GM18498 (cell line): ENCODE data around the gene ANKRD33B.
A peak's percentile ranks its signal among the peaks of the same experiment; 100 is the strongest.
"Not testable (repeated sequence)": the region's sequence is repeated elsewhere in the genome, so short reads cannot be mapped to it uniquely, and the experiment has no call there.

Experiments used
- ATAC-seq: cut with Tn5 transposase; IDR thresholded peaks from one replicate; pipeline ENCODE4 v1.9.1; 2021; ENCODE audit warnings: mild to moderate bottlenecking, moderate library complexity; ENCODE audit not compliant: unreplicated experiment

The ANKRD33B gene

DNA sequence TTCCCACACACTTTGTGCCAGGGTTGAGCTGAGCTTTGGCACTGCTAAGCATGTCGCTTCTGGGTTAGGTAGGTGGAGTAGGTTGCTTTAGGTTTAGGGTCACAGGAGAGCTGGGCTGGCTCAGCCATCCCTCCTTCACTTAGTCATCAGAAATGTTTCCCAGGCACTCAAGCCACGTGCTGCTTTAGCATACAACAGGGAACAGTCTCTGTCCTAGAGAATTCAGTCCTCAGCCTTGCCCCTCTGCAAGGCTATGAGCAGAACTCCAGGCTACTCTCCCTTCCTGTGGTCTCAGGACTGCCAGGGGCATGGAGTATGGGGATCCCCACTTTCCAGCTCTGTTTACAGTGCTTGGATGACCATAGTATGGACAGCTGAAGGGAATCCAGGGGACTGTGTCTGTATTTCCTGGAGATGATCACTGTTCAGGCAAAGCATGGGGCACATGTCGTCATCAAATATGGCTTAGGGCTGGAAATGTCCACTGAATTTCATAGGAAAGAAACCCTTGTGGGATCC, 7.5 kb upstream of the ANKRD33B start:
- ATAC-seq: no peak

DNA sequence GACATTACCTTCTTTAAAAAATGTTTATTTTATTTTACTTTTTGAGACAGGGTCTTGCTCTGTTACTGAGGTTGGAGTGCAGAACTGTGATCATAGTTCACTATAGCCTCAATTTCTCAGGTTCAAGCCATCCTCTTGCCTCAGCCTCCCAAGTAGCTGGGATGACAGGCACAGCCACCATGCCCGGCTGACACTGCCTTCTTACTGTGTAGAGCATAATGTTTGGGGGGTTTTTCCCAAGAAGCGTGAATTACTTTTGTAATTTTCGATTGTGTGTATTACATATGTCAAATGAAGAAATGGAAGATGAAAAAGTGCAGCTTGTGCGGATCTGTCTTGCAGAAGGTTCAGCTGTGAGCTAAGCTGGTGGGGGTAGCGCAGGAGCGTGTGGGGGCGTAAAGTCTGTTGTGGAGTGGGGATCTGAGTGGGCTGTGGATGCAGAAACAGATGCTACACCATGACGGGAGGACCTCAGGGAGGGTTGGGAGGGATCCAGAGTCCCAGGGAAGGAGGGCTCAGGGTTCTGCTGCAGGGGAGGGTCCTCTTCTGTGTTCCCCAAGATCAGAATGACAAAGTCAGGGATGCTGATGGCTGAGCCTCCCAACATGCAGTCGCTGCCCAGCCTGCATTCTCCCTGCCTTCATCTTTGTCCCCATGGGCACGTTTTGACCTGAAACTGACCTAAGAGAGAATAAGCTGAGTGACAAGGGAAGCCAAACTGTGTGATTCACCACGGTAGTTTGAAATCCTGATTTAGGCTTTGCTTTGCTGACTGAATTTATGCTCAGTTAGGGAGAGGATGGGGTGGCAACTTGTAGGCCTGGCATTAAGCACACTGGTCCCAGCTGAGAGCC, 6.8 kb upstream of the ANKRD33B start:
- no peak for ATAC-seq

DNA sequence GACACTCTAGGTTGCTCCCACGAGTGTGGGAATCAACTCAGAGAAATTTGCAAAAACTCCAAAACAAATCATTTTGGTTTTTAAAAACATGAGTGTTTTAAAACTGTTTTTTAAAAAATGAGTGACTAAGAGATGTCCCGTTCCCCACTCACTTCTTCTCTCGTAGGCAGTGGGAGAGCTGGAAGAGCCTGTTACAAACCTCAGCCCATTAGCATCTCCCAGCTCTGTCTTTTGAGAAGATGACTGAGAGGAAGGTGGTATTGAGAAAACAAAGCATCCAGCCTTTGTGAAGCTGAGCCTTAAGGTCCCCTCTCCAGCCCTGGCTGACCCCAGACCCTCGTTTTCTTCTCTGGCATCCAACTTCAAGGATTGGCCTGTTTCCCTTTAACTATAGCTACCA, 4.7 kb upstream of the ANKRD33B start:
- no peak for ATAC-seq

DNA sequence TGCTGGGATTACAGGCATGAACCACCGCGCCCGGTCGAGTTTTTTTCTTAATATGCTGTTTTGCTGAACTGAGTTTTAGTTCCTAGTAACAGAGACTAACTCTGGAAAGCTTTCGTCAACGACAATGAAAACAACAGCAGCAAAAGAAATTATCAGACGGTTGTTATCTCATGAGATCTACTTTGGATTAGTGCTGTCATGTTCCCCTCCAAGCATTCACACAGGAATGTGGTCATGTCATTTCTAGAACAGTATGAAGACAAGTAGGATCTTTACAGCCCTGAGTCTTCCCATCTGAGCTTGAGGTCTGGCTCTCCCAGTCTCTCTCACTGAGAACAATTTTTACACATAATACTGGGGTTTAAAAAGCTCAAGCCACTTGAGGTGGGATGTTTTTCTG, 4.0 kb upstream of the ANKRD33B start:
- ATAC-seq: no peak

DNA sequence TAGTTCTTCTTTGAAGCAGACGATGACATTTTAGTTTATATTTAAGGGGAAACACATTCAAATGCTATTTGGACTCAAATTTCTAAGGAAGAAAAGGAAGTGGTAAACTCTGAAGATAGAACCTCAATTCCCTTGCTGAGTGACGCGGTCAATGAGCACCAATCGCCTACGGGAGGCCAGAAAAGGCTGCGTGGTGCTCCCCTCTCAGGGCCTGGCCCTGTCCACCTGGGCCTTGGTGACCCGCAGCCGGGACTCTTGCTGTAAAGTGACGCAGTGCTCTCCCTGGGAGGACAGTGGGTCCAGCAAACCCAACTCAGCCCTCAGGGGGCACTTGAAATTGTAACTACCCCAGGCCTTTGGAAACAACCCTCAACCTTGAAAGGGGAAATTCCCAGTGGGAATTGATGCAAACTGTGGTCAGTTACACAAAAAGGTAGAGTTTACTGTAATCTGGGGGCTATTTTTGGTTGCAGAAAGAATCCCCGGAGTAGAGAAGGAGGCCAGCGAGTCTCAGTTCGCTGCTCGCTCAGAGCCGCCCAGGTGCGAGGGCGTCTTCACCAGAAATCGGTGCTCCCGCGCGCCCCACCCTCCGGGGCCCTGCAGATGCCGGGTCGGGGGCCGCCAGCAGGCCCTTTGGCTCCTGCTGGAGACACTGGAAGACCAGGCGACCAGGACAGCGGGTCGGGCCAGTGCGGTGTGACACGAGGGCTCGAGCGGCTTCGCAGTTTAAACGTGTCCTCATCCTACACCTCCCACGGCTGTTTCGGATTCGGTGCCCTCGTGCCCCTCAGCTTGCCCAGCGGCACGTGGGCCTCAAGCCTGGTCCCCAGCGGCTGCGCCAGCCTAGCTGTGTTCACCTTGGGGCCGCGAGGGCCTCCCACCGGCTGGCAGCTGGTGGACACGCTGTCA, 1.4 kb upstream of the ANKRD33B start:
- ATAC-seq: no peak

DNA sequence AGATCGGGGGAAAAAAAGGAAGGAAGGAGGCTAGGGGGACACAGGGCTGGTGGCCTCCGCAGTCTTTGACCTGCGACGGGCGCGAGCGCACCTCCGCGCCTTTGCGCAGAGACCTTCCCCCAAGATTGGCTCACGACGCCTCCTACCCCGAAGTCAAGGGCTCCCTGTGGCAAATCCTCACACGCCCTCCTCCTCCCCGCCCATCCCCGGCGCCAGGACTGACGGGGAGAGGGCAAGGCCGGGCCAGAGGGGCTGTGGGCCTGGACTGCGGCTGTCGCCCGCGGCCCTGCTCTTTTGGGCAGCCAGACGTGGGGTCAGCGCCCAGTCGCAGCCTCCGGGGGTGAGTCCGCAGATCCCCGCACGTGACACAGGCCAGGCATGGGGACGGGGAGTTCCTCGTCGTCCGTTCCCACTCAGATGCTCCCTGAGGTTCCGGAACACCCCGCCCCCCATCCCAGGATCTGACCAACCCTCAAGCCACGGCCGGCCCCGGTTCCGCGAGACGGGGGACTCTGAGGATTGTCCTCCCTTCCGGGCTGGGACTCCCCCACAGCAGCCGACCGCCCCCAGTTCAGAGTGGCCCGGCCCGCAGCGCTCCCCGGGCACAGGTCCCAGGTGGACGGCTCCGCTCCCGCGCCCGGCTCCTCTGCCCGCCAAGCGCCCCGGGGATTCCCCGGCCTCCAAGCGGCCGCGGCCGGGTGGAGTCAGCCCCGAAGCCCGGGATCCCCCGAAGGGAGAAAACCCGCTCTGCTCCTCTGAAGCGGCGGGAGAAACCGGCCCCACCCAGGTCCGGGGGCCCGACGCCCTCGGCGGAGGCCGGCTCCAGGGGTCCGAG, 543 bp upstream of the ANKRD33B start:
- peak; percentile 33 for ATAC-seq

DNA sequence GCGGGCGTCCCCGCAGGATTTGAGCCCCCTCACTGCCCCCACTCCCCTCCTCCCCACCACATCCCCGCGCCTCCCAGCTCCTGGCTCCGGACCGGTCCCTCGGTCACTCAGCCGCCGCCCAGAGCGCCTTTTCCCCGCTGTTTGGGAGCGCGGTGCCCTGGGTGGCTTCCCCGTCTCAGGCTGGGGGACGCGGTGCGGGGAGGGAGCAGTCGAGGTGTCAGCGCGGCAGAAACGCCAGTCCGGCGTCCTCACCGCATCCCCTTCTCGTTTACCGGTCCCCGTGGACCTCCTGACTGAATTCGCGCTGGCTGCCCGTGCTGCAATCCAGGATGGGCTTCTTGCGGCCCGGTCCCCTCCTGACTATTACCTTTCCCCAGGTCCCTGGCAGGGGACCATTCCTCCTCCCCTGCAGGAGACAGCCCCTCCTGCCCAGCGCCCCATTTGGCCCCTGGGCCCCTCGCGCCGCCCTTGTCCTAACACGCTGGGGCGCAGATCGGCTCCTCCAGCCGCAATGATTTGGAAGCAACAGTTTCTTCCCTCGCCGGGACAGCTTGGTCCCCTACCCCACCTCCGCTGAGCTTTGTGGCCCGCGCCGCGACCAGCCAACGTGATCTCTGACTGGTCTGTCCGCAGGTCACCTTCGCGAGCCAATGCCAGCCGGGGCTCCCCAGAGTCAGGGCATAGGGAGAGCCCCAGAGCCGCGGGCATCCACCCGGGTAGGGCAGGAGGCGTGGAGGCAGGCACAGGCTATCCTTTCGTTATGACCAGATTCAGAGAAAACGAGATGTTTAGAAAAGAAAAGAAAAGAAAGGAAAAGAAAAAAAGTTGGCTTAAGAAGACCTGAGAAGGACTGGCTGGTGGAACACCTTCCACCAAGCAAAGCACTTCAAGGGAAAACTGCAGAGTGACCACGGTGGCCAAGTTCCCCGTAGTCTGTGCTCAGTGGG, 1.2 kb downstream of the ANKRD33B start:
- peak; percentile 2 for ATAC-seq

DNA sequence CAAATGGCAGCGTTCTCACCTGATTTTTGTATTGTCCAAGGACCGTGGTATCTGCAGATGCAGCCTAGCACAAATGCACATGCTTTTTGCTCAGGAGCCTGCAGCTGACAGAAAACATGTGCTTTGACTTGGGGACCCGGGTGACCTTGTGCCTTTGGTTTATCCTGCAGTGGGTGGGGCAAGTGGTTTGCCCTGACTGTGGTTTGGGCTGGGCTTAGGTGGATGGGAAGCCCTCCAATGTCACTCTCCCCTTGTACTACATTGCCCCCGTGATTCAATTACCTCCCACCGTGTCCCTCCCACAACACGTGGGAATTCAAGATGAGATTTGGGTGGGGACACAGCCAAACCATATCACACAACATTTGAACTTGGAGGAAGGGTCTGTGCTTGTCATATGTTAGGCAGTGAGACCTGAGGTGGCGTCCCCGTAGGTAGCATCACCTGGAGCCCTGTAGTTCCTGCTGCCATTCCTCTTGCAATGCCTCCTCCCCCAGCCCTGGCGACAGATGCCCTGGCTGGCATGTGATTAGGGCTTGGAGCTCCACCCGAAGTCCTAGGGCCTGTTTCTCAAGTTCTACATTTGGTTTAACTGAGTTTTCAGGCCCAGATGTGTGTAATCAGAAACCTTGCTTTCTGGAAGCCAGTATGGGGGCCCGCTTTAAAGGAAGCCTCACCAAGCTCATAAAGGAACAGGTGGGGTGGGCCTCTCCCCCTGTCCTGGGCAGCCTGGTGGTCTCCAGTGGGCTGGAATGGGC, 2.1 kb downstream of the ANKRD33B start:
- ATAC-seq: no peak

DNA sequence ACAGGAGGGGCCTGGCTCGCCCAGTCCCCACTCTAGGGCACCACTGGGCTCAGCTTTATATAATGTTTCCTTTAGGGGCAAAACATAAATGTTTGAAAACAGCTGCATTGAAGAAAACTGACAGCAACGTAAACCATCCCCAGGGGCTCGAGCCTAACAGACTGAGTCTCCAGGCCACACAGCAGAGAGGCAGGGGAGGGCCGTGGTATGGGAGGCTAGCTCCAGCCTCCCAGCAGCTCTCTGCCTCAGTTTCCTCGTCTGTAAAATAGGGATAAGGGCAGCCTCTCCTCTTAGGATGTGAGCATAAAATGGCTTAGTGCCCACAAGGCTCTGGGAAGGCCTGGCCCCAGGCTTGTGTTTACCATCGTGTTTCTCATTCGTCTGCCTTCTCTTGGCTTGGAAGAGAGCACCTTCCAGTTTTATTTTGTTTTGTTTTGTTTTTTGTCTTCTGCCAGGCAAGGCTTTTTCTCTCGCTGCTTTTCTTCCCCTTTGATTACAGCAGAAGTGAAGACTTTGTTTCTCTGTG, 2.7 kb downstream of the ANKRD33B start:
- ATAC-seq: no peak

DNA sequence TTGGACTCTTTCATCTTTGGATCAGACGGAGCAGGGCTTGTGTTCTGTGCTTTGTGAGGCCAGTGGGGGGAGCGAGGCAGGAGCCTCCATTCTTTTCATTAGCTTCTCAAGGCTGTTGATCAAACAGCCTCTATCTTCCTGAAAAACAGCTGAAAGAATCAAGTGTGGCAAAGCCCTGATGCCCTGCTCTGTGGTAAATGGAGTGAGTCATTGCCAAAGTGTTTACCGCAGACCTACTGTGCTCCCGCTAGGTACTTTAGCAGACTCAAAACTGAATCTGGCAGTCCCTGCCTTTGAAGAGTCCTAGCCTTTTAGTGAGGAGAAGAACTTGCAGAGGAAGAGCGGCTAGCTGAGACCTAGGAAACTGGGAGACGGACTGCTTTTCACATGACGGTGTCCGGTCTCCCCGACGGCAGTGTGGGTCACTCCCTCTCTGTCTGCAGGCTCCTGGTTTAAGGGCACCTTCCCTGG, 3.3 kb downstream of the ANKRD33B start:
- no peak for ATAC-seq

DNA sequence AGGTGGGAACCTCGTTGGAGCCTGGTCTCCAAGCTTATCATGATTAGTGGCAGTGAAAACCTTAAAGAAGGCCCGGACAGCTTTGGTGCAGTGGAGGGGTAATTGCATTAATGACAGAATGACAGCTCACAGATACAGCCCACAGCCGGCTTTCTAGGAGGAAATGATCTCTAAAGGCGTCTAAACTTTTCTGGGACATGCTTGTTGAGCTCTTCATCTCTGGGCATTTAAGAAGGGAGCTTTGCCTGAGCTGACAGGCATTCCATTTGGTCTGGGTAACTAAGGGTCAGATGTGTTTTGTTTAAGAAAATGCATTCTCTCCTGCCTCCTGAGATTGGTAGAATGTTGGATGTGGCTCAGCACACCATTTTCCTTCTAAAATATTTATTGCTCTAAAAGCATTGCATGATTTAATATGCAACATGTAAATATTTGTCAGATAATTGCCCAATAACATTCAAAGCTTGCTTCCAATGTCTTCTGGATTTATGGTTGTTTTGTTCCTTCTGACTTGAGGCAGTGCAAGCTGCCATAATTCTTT, 4.0 kb downstream of the ANKRD33B start:
- ATAC-seq: no peak

DNA sequence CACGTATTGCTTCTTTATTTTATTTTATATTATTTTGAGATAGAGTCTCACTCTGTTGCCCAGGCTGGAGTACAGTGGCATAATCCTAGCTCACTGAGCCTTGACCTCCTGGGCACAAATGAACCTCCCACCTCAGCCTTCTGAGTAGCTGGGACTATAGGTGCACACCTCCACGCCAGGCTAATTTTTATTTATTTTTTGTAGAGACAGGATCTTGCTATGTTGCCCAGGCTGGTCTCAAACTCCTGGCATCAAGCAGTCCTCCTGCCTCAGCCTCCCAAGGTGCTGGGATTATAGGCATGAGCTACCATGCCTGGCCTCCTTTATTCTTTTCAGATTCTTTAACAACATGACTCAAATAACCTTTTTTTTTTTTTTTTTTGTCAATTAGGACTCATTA, 6.7 kb downstream of the ANKRD33B start:
- not testable (repeated sequence) for ATAC-seq

DNA sequence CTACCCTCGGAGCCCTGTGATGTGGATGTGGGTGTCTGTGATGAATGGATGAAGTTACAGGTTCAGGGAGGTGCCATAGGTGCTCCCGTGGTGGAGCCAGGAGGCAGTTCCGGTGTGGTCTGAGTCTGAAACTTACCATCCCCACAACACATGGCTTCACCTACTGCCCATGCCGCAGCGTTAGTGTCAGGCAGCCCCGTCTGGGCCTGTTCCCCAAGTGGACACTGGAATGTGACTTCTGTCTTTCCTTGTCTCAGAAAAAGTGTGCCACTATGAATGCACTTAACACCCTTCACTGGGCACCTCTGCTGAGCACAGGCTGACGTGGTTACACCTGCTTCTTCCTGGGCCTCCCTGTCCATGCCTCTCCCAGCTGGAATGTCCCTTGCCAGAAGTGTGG, 8.6 kb downstream of the ANKRD33B start:
- ATAC-seq: no peak

DNA sequence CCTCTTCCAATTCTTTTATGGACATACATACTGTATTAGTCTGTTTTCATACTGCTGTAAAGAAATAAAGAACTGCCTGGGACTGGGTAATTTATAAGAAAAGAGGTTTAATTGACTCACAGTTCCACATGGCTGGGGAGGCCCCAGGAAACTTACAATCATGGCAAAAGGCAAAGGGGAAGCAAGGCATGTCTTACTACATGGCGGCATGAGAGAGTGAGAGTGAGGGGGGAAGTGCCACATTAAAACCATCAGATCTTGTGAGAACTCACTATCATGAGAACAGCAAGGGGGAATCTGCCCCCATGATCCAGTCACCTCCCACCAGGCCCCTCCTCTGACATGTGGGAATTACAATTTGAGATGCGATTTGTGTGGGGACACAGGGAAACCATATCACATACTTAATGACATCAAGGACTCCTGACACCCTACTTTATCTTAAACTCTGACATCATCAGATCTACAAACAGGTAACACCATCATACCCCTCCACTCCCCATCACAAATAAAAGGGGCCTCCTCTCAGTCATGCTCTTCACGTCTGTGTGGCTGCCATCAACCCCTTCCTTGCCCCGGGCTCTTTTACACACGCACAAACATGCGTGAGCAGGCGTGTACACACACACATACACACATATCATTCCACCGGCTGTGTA, 9.7 kb downstream of the ANKRD33B start:
- ATAC-seq: no peak

DNA sequence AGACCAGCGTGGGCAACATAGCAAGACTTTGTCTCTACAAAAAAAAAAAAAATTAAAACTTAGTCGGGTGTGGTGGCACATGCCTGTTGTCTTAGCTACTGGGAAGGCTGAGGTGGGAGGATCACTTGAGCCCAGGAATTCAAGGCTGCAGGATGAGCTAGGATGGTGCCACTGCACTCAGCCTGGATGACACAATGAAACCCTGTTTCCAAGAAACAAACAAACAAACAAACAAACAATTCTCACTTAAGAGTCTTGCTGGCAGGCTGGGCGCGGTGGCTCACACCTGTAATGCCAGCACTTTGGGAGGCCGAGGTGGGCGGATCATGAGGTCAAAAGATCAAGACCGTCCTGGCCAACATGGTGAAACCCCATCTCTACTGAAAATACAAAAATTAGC, 11.0 kb downstream of the ANKRD33B start:
- ATAC-seq: not testable (repeated sequence)

DNA sequence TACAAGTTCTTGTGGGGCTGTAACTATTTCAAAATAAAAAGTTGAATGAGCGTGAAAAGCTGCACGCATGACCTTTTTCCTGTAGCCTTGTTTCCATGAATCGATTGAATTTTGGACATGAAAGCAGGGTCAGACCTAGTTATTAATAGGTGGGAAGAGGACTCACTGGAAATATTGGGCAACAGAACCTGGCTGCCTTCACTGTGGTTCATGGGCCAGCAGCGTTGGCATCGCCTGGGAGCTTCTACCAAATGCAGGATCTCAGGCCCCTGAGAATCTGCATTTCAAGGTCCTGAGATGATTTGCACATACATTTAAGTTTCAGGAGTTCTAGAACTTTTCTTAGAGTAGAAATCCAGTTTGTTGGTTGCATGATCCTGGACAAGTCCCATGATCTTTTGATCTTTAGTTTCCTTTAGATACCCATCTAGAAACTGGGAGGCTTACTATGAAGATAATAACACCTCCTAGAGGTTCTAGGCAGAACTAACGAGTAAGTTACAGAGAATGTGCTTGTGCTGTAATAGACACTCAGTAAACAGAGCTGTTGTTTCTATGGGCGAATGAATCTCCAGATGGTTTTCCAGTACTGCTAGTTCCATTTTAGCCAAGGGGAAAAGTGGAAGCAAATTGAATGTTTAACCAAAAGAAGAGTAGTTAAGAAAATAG, 12.4 kb downstream of the ANKRD33B start:
- no peak for ATAC-seq

DNA sequence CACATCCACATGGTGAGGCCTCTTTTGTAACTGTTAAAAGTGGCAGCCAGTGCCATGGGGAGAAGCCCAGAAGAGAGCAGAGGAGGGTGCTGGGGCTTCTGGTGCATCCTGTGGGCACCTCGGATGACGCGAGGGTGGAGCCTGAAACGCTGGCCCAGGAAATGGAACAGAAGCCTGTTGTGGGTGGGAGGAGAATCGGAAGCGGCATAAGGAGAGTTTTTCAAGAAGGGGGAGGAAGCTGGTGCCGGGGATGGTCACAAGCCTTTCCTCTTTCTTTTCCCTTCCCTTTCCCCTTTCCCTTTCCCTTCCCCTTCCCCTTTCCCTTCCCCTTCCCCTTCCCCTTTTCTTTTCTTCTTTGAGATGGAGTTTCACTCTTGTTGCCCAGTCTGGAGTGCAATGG, 12.9 kb downstream of the ANKRD33B start:
- no peak for ATAC-seq
